Muscle of arm (tissue), 12 donors: ENCODE data around the gene MAGI1. TPM values are rescaled to one million over a fixed set of nuclear protein-coding genes. Genes with fewer than 3 reads are reported as not detected.
"Not testable (repeated sequence)": the region's sequence is repeated elsewhere in the genome, so short reads cannot be mapped to it uniquely, and the experiment has no call there.

ENCODE experiments used
- DNase-seq: peaks from one replicate; pipeline ENCODE4 v3.0.0-alpha.2; 2013
- polyA plus RNA-seq, 12 donors: library from polyadenylated mRNA; unstranded; fragments of 120-200 nt; gene quantifications; one replicate each; pipeline ENCODE4 v1.2.1, GENCODE V29; 2013; ENCODE audit not compliant: insufficient read length in 12 of 12

Gene MAGI1
- polyA plus RNA-seq, 12 donors = 10.7 to 34.9 (median 14.0) TPM; not detected in 1

DNA sequence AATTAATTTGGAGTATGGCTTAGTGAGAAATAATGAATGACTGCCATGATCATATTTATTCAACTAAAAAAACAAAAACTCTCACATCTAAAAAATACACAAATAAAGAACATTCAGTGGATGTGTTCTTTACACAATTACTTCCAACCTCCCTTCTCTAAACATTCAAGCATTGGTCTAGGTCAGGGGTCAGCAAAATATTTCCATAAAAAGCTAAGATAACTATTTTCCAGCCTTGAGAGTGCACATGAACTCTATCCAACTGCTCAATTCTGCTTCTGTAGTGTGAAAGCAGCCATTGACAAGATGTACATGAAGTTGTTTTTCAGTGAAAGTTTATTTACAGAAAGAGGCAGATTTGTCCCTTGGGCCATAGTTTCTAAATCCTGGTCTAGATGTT, 406.3 kb downstream of the MAGI1 start:
- DNase-seq = no peak

DNA sequence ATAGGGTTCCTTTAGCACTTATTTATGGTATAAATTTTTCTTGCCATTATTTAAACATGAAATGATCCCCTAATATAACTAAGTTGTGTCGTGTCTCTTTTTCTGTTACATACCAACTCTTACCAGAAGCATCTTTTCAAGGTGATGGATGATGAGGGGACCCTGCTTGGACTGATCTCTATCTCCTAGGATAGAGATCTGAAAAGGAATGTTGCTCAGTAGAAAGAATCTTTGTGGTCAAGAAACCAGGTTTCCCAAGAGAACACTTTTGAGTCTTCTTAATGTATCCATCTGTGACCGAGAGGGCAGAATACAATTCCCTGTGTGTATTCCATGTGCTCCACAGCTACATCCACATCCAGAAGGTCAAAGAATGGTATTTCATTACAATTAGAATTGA, 409.7 kb downstream of the MAGI1 start:
- DNase-seq = no peak

DNA sequence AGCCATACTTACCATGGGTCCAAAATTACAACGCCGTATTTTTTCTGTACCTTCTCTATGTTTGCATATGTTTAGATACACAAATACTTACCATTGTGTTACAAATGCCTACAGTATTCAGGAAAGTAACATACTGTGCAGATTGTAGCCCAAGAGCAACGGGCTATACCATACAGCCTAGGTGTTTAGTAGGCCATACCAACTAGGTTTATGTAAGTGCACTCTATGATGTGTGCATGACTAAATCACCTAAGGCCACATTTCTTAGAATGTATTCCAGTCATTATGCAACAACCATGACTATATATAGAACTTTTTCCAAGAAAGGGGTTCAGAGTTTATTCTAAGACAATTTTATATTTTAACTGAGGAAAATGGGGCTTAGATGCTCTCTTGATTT, 411.7 kb downstream of the MAGI1 start:
- no peak for DNase-seq

DNA sequence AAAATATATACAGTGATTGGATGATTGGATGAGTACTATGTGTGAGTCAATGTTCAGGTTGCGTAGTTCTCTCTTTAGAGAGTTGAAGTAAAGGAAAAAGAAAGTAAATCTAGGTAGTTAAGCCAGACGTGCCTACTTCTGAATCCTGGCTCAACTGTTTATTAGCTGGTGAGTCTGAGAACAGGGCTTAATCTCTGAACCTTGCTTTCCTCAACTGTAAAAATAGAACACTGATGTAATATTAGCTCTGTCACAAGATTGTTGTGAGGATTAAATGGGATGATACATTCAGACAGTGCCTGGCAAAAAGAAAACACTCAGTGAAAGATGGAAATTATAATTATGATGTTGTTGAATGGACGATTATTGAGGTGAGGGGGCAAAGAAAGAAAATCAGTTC, 413.4 kb downstream of the MAGI1 start:
- DNase-seq = no peak

DNA sequence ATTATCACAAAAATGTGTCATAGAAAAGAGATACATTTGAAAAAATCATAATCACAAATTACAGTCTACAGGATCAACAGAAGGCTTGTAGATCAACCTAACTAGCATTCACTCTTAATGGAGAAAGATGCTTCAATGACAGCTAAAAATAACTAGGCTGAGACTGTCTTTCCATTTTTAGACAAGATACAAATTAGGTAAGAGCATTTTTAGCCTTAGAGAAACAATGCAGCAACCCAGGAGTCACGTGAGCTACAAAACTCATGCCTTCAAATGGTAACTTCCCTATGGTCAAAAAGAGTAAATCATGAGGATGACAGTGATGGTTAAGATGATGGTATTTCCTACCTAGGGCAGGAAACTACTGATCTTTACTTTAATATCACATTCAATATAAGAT, 415.4 kb downstream of the MAGI1 start:
- DNase-seq = no peak

DNA sequence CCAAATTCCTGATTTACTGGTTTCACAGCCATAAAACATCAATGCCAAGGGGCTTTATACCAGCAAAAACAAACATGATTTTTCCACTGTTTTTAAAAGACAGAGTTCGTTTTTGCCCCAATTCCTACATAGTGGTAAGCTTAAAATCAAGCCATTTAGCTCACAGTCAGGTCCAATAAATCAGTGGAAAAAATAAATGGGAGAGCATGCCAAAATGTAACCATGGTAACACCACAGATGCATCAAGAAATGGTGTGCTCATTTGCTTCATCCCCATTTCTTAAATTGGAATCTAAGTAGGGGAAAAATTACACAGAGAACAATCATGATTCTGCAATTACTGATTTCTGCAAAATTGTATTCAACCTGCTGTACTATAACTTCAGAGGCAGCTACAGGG, 418.8 kb downstream of the MAGI1 start:
- DNase-seq = peak; percentile 9

DNA sequence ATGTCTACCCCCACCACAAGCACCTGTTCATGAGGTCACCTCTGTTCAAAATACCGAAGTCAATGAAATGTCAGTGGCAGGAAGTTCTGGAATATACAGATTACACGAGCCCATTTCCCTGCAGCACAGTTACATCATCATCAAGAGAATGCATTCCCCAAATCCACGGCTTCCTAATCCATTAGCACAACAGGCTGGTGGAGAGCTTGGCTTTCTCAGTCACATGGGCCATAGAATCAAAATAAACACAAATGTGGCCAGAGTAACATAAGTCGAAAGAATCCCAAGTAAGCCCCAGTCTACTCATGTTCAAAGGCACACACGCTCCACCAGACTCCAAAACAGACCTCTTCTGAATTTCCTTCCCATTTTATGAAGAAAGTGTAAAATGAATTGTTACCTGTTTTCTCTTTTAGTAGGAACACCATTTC, 419.3 kb downstream of the MAGI1 start:
- peak; percentile 13 for DNase-seq

DNA sequence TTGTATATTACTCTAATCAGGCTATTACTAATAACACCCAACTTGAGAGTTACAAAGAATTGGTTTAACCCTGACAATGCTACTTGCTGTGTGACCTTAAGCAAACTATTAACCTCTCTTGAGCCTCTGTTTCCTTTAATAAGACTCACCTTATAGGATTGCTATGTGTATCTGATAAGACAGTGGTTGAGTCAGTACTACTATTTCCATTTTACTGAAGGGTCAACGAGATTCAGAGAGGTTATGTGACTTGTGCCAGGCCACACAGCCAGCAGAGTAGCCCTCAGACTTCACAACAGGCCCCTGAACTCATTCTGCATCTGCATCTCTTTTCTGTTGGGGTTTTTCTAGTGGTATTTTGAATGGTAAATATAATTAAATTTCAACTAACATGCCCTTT, 420.1 kb downstream of the MAGI1 start:
- DNase-seq = no peak

DNA sequence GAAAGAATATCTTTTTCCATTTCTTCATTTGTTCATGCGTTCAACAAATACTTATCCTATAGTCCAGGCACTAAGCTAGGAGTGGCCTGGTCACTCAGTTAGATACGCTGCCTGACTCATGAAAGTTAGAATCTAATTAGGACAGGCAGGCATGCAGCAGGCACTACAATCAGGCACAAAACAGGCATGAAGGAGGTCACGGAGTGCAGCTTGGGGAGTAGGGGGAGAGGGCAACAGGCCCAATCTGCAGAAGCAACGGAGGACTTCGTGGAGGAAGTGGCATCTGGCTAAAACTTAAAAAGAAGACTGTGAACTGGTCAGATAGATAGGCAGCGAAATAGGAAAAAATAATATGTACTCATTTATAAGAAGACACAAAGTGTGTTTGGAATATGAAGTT, 420.9 kb downstream of the MAGI1 start:
- no peak for DNase-seq

DNA sequence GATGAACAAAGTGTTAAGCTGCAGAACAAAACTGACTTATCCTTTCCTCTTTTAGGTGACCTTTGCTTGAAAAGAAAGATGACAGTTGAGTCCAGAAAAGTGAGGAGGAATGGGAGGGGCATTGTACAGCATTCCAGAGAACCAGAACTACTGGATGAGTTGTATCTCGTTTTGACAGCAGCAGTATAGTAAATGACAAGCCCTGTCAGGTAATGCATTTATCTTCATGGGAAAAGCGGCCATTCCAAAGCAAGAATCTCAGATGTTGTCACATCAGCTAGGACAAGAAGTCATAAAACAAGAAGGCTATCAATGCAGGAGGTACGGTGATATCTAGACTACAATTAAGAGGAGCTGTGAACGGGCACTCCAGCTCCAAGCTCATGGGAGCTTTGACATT, 421.5 kb downstream of the MAGI1 start:
- no peak for DNase-seq

DNA sequence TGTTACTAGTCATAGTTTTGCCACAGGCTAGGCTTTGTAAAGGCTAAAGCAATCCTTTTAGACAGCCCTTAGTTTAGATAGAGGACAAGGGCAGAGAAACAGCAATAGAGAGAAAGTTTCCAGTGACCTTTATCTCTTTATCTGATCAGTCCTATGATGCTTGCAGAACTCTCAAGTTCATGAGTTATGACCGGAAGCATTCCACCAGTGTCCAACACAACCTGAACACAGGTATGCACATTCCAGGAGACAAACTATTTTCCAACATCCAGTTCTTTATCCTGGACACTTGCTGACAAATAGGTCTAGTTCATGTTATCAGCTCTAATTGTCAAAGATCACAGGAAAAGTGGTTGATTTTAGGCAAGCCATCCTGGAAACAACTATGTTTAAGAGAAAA, 422.2 kb downstream of the MAGI1 start:
- no peak for DNase-seq

DNA sequence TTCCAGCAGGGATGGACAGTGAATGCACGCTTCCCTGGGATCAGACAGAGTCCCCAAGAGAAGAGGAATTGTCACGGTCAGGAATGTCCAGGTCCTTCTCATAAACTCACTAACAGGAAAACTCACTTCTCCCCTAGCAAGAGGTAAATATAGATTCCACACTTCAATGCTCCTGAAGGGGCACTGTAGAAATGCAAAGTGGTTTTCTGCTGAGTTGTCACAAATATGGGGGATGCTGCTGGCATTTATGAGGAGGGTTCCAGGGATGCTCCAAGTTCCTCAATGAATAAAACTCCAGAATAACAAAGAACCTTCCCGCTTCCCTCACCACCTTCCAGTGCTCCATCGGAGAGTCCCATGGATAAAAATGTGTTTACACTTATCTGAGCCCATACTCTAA, 423.4 kb downstream of the MAGI1 start:
- no peak for DNase-seq

DNA sequence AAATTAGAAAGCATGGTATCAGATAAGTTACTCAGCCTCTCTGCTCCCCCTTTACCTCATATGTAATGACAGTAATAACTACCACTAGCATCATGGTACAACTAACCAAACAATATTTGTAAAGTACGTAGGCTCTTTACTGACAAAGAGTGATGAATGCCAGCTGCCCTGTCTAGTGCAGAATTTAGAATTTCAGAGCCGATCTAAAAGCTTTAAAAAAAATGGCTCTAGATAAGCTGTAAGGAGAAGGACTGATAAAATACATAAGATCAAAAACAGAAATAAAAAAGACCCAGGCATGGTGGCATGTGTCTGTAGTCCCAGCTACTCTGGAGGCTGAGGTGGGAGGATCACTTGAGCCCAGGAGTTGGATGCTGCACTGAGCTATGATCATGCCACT, 424.1 kb downstream of the MAGI1 start:
- no peak for DNase-seq

DNA sequence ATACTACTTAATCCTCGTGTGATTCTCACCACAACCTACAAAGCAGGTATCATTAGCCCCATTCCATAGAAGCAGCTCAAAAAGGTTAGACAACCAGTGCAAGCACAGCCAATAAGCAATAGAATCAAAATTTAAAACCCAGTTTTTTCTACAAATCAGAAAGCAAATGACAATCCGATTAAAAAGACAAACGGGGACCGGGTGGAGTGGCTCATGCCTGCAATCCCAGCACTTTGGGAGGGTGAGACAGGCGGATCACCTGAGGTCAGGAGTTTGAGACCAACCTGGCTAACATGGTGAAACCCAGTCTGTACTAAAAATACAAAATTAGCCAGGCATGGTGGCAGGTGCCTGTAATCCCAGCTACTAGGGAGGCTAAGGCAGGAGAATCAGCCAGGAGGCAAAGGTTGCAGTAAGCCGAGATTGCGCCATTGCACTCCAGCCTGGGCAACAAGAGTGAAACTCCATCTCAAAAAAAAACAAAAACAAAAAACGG, 430.7 kb downstream of the MAGI1 start:
- DNase-seq = not testable (repeated sequence)

DNA sequence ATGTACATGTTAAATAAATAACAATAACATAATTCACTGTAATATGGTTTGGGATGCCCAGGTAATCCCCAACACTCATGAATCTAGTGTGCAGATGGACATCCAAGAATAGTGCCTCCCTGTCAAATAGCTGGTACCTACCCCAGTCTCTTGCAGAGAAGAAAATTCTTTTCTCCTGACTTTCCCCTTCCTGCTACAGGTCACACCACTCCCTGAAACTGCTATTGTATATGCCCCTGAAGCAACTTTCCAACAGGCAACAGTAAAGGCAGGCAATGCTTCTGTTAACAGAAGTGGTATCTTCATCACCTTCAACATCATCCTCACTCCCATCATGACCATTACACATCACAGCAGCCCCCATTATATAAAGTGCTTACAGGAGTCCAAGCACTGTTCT, 431.6 kb downstream of the MAGI1 start:
- DNase-seq = no peak

DNA sequence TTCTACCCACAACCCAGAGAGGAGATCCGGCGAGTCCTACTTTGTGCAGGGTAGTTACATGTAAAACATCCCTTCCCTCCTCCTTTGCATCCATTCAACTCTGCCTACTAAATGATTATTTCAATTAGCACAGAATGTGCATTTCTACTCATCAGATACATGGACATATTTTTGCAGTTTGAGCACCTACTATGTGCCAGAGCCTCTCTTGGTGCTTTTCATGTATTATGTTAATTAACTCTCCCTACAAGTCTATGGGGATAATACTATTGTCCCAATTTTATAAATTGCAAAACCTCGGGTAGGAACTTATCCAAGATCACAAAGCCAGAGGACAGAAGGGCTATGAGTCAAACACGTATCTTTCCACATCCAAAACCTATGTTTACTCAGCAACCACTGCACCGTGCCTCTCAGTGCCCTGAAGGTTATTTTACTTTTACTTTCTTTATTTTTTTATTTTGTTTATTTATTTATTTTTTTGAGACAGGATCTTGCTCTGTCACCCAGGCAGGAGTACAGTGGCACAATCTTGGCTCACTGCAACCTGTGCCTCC, 432.8 kb downstream of the MAGI1 start:
- no peak for DNase-seq

DNA sequence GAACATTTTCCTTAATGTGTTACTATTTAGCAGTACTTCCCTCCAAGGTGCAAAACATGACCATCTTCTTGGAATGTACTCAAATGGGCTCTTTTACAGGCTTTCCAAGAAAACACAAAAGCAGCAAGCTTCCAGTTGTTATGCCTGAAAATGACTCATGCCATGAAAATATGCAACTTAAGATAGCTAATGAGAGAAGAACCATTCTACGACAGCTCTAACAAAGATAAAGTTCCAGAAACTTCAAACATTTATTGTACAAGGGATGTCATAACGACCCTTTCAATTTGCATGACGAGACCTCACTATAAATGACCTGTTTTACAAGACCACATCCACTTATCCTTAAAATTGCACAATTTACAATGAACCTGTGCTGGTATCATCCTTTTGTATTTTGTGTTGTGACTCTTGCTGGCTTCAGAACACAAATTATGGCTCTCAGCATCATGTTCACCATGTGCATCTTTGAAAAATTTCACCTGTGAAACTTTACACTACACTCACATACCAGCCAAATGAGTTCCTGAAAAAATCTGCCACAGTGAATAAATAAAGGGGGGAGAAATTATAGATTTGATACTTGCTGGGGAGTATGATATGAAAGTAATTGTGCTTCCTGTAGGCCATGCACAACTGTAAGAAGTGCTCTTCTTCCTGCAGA, 433.7 kb downstream of the MAGI1 start:
- peak; percentile 11 for DNase-seq

DNA sequence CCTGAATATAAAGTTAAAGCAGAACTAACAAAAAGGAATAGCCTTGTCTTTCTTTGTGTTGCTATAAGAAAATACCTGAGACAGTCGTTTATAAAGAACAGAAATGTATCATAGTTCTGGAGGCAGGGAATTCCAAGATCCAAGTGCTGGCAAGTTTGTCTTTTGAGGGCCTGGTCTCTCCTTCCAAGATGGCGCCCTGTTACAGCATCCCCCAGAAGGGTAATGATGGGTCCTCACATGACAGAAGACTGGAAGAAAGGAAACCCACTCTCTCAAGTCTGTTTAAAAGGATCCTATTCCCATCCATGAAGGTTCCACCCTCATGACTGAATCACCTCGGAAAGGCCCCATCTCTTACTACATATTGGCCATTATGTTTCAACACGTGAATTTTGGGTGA, 435.1 kb downstream of the MAGI1 start:
- no peak for DNase-seq

DNA sequence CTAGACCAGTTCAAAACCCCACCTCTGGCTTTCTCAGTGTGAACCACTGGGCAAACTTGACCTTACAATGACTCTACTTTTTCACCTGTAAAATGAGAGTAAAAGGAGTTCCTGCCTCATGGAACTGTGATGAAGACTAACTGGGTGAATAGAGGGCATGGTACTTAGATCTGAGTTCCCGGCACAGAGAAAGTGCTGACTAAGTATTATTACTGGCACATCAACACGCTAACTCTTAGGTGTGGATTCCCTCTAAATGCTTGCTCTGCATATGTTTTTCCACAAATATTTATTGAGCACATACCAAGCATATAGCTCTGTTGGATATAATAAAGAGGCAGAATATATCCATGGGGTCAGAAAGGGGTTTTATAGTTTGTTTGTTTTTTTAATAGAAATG, 437.8 kb downstream of the MAGI1 start:
- no peak for DNase-seq

DNA sequence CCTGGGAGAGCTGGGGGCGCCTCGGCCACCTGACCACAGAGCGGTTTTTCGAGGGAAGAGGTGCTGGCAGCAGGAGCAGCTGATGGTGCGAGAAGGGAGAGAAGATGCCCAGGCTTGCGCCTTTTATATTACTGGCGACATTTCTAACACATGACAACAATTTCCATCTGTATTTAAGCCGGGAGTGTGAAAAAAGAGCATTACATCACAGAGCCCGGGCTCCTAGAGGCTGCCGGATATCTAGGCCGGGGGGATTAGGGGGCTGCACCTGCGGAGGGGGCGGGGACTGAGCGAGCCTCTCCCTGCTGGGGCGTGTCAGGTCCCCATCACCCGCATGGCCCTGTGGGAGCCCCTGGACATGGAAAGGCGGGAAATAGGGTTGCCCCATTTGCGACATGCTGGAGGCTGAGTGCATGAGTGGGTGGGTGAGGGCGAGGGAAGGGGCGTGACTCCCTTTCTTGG, 440.7 kb downstream of the MAGI1 start:
- DNase-seq = peak; percentile 23

DNA sequence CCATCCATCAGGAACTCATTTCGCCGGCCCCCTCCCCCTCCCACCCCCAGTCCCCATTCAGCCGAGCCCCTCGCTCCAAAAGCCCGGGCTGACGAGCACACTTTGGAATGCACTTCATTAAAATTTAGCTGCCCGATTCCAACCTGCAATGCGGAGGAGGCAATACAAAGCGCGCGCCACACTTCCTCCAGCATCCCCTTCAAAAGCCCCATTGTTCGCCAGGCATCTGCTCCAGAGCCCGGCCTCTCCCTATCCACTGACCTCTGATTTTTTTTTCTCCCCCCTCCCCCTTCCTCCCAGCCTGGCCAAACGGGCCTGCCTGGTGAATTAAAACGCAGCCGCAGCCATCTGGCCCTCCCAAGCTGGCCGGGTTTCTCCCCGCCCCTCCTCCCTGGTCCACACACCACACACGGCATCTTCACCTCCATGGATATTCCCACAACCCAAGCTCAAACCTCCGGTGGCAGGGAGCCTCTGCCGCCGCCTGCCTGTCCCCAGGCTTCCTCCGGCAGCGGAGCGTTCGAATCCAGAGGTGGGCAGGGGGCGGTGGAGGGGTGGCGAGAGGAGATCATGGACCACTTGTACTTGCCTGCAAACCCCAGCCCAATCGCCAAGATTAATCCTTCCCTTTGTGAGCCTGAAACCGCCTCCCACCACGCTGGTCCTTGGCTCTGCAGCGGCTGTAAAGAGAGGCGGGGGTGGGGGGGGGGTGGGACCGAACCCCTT, 441.3 kb downstream of the MAGI1 start:
- peak; percentile 30 for DNase-seq

DNA sequence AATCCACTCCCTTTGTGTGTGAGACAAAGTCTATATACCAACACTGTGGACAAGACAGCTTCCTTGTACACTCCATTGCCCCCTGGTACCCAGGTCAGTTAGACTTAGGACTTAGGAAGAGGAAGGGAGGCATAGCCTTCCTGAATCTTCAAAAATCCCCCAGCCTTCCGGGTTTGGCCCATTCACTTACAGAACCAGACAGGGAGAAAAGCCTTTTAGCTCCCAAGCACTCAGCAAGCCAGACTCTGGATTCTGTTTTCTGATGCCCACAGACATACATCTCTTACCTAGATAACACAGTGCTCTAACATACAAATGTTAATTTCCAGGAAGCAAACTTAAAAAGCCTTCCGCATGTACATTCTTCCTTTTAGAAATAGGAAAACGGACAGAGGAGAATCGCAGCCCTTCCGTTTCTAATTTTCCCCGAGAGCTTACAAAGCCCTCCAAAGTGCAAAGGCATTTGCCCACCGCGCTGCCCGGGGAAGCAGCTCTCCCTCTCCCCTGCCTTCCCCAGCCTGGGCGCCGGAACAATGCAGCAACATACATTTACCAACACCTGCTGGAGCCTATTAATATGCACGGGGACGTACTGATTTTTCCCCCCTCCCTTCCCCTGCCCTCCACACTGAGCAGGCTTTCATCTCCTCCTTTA, 442.0 kb downstream of the MAGI1 start:
- no peak for DNase-seq

DNA sequence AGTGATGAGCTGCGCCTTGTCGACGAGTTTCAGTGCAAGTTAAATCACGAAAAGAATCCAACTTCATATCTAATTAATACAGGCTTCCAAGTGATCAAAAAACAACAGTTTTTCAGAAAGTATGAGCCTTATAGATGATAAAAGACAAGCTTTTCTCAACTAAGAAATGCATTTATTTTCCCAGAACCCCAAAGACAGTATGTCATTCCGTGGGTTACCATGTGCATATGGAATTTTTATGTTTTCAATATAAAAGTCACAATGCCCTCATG, 442.8 kb downstream of the MAGI1 start:
- DNase-seq = no peak
